Upper lobe of right lung (tissue), 1 donor: ENCODE results near the gene PKD2. TPM values are rescaled to one million over a fixed set of nuclear protein-coding genes. Genes with fewer than 3 reads are reported as not detected.
"Not testable (repeated sequence)": the region's sequence is repeated elsewhere in the genome, so short reads cannot be mapped to it uniquely, and the experiment has no call there.

Experiments
- ATAC-seq: fragments of 200-7000 bp; cut with Tn5 transposase; one replicate; pipeline ENCODE4 v1.9.1; 2020; ENCODE audit warnings: mild to moderate bottlenecking, moderate library complexity
- DNase-seq: peaks from one replicate; pipeline ENCODE4 v3.0.0-alpha.2; 2020
- H3K27ac ChIP-seq: fragments of 200-600 bp; one replicate; pipeline ENCODE4 v1.8.0; 2022
- H3K27me3 ChIP-seq: fragments of 200-600 bp; one replicate; pipeline ENCODE4 v1.8.0; 2022; ENCODE audit warnings: mild to moderate bottlenecking
- H3K36me3 ChIP-seq: fragments of 200-600 bp; one replicate; pipeline ENCODE4 v1.8.0; 2022
- H3K4me1 ChIP-seq: fragments of 200-600 bp; one replicate; pipeline ENCODE4 v1.8.0; 2022
- H3K4me3 ChIP-seq: fragments of 200-600 bp; one replicate; pipeline ENCODE4 v1.8.0; 2022; ENCODE audit warnings: mild to moderate bottlenecking
- H3K9me3 ChIP-seq: fragments of 200-600 bp; one replicate; pipeline ENCODE4 v1.8.0; 2022
- CTCF ChIP-seq: fragments of 200-600 bp; IDR thresholded peaks from one replicate; pipeline ENCODE4 v1.8.0; 2022; ENCODE audit warnings: antibody characterized with exemption
- intact Hi-C: fragments of 100-400 bp; cut with DNase I; formaldehyde crosslinking; loops from one replicate; pipeline ENCODE4 v1.11.0; 2022
- total RNA-seq: library from RNA; stranded (reverse); fragmentation: NEBNext Ultra II Directional; extraction: Animal tissue kit (Norgen Biotek cat#: 25700); gene quantifications from one replicate; pipeline ENCODE4 v1.2.1, GENCODE V29; 2021
- donor health status: DM: no; HTN: yes; CAD: no; lungs with severe emphysema.

The PKD2 gene
- total RNA-seq, 1 donor from 2014 or later = 37.8 TPM

GRCh38 chr4:87986508-87986907 lies 20.9 kb upstream of the PKD2 start:
- no peaks in the 10 kb centered on the region for H3K9me3 ChIP-seq
- intact Hi-C loops = no loop called here
- H3K4me1 ChIP-seq = no peaks in the 10 kb centered on the region
- no peak for ATAC-seq
- no peak for TF ChIP-seq CTCF
- H3K27ac ChIP-seq = no peak overlapping the region
- no peak overlapping the region for H3K4me3 ChIP-seq
- H3K27me3 ChIP-seq = no peaks in the 10 kb centered on the region
- no peaks in the 10 kb centered on the region for H3K36me3 ChIP-seq
- DNase-seq = no peak

DNA sequence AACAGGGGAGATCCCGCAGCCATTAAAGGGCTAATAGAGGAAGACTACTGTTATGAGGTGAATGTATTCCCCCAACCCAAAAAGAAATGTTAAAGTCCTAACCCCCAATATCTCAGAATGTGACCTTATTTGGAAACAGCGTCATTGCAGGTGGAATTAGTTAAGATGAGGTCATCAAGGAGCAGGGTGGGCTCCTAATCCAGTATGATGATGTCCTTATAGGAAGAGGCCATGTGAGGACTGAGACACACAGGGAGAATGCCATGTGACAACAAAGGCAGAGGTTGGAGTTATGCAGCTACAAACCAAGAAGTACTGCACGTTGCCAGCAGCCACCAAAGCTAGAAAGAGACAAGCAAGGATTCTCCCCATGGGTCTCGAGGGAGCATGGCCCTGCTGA lies 17.7 kb upstream of the PKD2 start:
- TF ChIP-seq CTCF = no peak
- intact Hi-C loops = no loop called here
- Histone ChIP-seq H3K27ac (no peak overlapping the region), H3K27me3 (no peaks in the 10 kb centered on the region), H3K4me1 (no peaks in the 10 kb centered on the region), H3K9me3 (no peaks in the 10 kb centered on the region), H3K36me3 (no peaks in the 10 kb centered on the region), H3K4me3 (no peak overlapping the region)
- ATAC-seq (no peak), DNase-seq (no peak)

- Histone ChIP-seq H3K4me3 (no peak overlapping the region), H3K27me3 (no peaks in the 10 kb centered on the region), H3K9me3 (no peaks in the 10 kb centered on the region), H3K36me3 (no peaks in the 10 kb centered on the region), H3K27ac (no peak overlapping the region), H3K4me1 (no peaks in the 10 kb centered on the region)
- DNase-seq (no peak), ATAC-seq (no peak)
- TF ChIP-seq CTCF = no peak
- intact Hi-C loops = no loop called here
Measured at GRCh38 chr4:87995435-87995834, 12.0 kb upstream of the PKD2 start.

DNA sequence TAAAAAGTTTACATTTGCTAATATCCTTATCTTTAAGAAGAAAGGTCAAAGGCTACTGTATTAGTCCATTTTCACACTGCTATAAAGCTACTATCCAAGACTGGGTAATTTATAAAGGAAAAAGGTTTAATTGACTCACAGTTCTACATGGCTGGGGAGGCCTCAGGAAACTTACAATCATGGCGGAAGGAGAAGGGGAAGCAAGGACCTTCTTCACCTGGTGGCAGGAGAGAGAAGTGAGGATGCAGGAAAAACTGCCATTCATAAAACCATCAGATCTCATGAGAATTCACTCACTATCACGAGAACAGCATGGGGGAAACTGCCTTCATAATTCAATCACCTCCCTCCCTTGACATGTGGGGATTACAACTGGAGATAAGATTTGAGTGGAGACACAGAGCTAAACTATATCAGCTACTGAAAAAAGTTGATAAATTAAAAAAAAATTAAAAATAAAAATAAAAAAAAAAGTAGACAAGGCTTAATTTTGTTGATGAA lies 8.2 kb upstream of the PKD2 start:
- H3K9me3 ChIP-seq, H3K4me1 ChIP-seq, H3K27me3 ChIP-seq, H3K4me3 ChIP-seq, ATAC-seq, H3K36me3 ChIP-seq, DNase-seq, H3K27ac ChIP-seq, intact Hi-C loops: not testable (repeated sequence)

DNA sequence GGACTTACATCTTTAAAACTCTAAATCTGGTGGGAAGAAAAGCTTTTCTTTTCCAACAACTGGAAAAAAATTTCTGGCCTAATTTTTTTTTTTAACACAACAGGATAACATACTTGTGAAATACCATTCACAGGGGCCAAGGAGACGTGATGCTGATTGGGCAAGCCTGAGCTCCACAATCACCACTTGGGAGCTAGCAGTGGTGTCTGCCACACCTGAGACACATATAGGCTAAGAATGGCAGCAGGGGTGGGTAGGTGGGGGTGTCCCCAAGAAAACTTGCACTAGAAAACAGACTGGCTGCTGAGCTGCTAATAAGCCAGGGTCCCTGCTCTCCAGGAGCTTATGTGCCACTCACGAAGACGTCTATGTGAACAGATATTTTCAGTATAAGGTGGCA lies 5.6 kb upstream of the PKD2 start:
- Histone ChIP-seq H3K4me1 (peaks cover 2% of the 10 kb centered on the region), H3K36me3 (no peaks in the 10 kb centered on the region), H3K9me3 (no peaks in the 10 kb centered on the region), H3K4me3 (no peak overlapping the region), H3K27me3 (no peaks in the 10 kb centered on the region), H3K27ac (no peak overlapping the region)
- ATAC-seq (no peak), DNase-seq (no peak)
- intact Hi-C loops = no loop called here
- no peak for TF ChIP-seq CTCF

DNA sequence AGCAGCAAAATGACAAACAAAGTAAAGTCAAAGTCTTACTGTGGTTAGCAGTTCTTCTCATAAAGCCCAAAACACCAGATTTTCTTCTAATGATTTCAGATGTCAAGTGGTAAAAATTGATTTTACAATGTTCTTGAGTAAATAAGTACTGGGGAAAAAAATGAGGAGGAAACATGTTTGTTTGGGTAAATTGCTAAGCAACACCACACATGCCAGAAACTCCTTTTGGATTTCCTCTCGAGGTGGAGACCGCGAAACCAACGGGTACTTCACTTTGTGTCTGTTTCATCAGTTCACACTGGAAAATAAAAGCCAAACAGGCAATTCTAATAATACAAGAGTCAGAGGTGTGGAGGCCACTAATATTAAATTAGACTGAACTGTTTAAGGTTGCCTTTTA lies 4.6 kb upstream of the PKD2 start:
- H3K27me3 ChIP-seq = no peaks in the 10 kb centered on the region
- H3K36me3 ChIP-seq = no peaks in the 10 kb centered on the region
- intact Hi-C loops = no loop called here
- ATAC-seq = no peak
- no peak for TF ChIP-seq CTCF
- H3K27ac ChIP-seq = no peak overlapping the region
- H3K4me3 ChIP-seq = no peak overlapping the region
- no peak for DNase-seq
- peaks cover 5% of the 10 kb centered on the region for H3K4me1 ChIP-seq
- no peaks in the 10 kb centered on the region for H3K9me3 ChIP-seq
